Activated naive CD4-positive, alpha-beta T cell treated with anti-CD3 and anti-CD28 coated beads for 36 hours (primary cell): Measurements from ENCODE around the gene ULK4. TPM values are rescaled to one million over a fixed set of nuclear protein-coding genes. Genes with fewer than 3 reads are reported as not detected.
"Not testable (repeated sequence)": the region's sequence is repeated elsewhere in the genome, so short reads cannot be mapped to it uniquely, and the experiment has no call there.

Experiments
- CTCF ChIA-PET: fragments of 350-600 bp; sonication (Branson Sonifier 250); formaldehyde crosslinking; loops from one replicate; lab custom pipeline; 2021; ENCODE audit warnings: antibody characterized with exemption; lab: Charles Lee
- DNase-seq: peaks from one replicate; pipeline ENCODE4 v3.0.0-alpha.2; 2020
- H3K27ac Mint-ChIP-seq: one replicate; pipeline ENCODE4 v1.8.0; 2021; ENCODE audit warnings: mild to moderate bottlenecking, mixed read lengths
- H3K27me3 Mint-ChIP-seq: one replicate; pipeline ENCODE4 v1.8.0; 2021; ENCODE audit warnings: low read depth, mixed read lengths
- H3K36me3 Mint-ChIP-seq: one replicate; pipeline ENCODE4 v1.8.0; 2021; ENCODE audit warnings: low read depth, mixed read lengths
- H3K4me1 Mint-ChIP-seq: one replicate; pipeline ENCODE4 v1.8.0; 2021; ENCODE audit warnings: low read depth, mixed read lengths
- H3K4me3 Mint-ChIP-seq: one replicate; pipeline ENCODE4 v1.8.0; 2021; ENCODE audit warnings: mild to moderate bottlenecking, moderate library complexity, mixed read lengths
- H3K9me3 Mint-ChIP-seq: one replicate; pipeline ENCODE4 v1.8.0; 2021; ENCODE audit warnings: mixed read lengths
- intact Hi-C: fragments of 100-400 bp; cut with micrococcal nuclease; formaldehyde crosslinking; loops from one replicate; pipeline ENCODE4 v1.15.1; 2023
- total RNA-seq, 2 experiments: library from RNA; stranded (reverse); gene quantifications; one replicate each; pipeline ENCODE4 v1.2.3, GENCODE V29; 2021

Gene ULK4
- total RNA-seq, 2 experiments from 2014 or later = 8.5 to 9.1 TPM

DNA sequence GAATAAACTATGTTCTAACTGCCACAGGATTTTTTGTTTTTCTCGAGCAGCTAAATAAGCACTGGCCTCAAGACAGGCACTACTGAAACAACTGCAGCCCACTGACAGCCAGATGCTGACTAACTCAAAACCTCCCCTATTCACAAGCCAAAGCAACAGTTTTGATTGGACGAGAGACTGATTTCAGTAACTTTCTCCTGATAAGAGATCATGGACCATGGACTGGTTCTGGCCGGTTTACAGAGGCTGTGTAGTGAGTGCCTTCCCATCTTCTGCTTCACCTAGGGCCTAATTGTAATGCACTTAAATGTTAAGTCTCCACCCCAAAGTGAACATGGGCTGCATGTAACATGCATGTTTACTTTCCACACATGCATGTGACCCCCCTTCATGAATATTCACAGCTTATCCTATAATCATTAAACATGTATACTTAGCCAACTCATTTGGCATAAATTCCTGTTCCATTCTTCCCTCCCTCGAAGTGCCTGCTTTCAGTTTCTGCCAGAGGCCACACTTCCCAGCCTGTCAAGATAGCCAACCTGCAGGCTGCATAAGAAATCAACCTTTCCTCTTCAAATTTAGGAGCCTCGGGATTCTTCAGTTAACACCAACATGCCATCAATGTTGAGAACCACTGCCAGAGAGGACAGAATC lies 108.2 kb downstream of the ULK4 start:
- peaks cover 3% of the 10 kb centered on the region for H3K4me1 Mint-ChIP-seq
- intact Hi-C loops = no loop called here
- no peak overlapping the region for H3K4me3 Mint-ChIP-seq
- H3K27ac Mint-ChIP-seq = no peak overlapping the region
- peaks cover 7% of the 10 kb centered on the region for H3K36me3 Mint-ChIP-seq
- CTCF ChIA-PET = interaction anchor here (0.6 kb wide), 1 partner anchor 11 kb away, joined by 3 read pairs; no protein-coding TSS in a partner anchor
- no peaks in the 10 kb centered on the region for H3K27me3 Mint-ChIP-seq
- peaks cover 2% of the 10 kb centered on the region for H3K9me3 Mint-ChIP-seq
- no peak for DNase-seq

DNA sequence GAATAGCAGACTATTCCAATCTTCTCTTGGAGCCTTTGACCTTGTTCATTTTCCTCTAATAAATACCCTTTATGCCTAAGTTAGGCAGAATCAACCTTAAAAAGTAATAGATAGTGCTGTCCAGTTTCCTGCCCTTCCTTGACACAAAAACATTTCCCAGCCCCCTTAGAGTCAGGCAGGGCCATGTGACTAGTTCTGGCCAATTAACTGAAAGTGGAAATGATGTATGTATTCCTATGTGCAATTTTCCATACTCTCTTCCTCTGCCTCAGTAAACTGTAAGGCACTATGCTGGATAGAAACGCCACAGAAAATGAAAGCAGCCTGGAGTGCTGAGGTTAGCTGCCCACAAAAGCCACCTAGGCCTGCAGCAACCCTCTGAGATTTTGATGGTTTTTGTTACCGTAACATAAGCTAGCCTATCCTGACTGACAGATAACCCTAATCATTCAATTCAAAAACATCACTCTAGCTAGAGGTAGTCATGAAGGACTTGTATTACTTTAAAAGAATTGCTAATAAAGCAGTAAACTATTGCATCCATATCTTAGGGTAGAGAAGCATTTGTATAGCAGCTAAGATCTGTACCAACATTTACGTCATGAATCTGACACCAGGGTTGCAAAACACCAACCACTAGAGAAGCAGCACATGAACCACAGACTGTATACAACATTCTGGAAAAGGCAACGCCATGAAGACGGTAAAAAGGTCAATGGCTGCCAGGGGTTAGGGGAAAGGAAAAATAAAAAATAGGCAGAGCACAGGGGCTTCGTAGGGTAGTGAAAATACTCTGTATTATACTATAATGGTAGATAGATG lies 112.9 kb downstream of the ULK4 start:
- CTCF ChIA-PET = no interaction called here
- H3K27me3 Mint-ChIP-seq = no peaks in the 10 kb centered on the region
- peaks cover 9% of the 10 kb centered on the region for H3K36me3 Mint-ChIP-seq
- peaks cover 3% of the 10 kb centered on the region for H3K4me1 Mint-ChIP-seq
- no peak overlapping the region for H3K4me3 Mint-ChIP-seq
- H3K27ac Mint-ChIP-seq = no peak overlapping the region
- intact Hi-C loops = no loop called here
- peaks cover 2% of the 10 kb centered on the region for H3K9me3 Mint-ChIP-seq
- DNase-seq = no peak

DNA sequence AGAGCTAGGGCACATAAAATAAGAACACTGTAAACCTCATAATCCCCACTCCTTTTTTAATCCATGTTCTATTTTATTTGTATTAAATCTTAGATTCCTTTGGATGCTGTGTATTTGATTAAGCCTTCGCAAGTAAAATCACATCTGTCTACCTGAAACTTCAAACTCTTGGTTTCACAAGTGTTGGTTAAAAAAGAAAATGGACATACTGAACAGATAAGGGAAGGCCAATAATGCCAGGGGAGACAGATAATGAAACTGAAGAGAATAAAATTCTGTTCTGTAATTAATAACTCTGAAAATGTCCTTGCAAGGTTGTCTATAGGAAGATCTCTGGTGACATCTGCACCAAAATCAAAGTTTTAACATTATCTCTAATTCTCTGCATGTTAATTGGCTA lies 114.2 kb downstream of the ULK4 start:
- intact Hi-C loops = no loop called here
- Mint-ChIP-seq H3K4me3 (no peak overlapping the region), H3K4me1 (peaks cover 3% of the 10 kb centered on the region), H3K27me3 (no peaks in the 10 kb centered on the region), H3K9me3 (peaks cover 6% of the 10 kb centered on the region), H3K36me3 (peaks cover 20% of the 10 kb centered on the region), H3K27ac (no peak overlapping the region)
- CTCF ChIA-PET = no interaction called here
- DNase-seq = no peak

DNA sequence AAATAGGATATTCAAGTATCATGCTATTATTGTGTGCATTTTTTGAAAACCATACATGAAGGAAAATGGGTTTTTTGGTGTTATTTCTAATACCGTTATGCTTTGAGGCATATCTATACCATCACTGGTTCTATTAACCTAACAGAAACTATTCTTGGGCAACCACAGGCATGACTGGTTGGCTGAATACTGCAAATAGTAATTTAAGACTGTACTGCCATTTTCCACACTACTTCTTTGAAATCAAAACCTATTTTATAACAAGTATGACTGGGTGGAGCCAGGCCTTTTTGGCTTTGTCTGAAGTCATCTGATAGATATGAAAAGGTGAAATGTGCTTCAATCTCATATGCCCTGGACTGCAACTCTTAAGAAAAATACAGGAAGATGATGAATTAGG lies 115.1 kb downstream of the ULK4 start:
- DNase-seq = no peak
- intact Hi-C loops = no loop called here
- Mint-ChIP-seq H3K9me3 (peaks cover 12% of the 10 kb centered on the region), H3K27me3 (no peaks in the 10 kb centered on the region), H3K4me1 (peaks cover 3% of the 10 kb centered on the region), H3K36me3 (peaks cover 22% of the 10 kb centered on the region), H3K4me3 (no peak overlapping the region), H3K27ac (no peak overlapping the region)
- CTCF ChIA-PET = no interaction called here

DNA sequence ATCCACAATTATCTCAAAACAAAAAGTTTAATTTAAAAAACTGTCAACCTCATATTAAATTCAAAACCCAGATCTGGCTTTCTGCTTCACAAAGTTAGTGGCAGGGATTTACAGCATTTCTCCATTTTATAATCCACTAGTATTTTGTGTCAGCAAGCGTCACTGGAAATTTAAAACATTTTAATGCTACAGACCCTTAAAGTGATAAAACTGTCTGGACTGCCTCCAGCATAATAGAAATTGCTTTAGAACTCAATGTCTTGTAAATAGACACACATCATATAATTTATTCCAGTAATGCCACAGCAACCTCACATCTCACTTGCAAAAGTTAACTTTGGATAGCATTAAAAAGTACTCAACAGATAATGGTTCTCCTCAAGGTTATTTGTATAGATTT lies 116.1 kb downstream of the ULK4 start:
- no peak overlapping the region for H3K27ac Mint-ChIP-seq
- intact Hi-C loops = no loop called here
- peaks cover 13% of the 10 kb centered on the region for H3K9me3 Mint-ChIP-seq
- no peaks in the 10 kb centered on the region for H3K27me3 Mint-ChIP-seq
- CTCF ChIA-PET = no interaction called here
- peaks cover 3% of the 10 kb centered on the region for H3K4me1 Mint-ChIP-seq
- no peak for DNase-seq
- H3K4me3 Mint-ChIP-seq = no peak overlapping the region
- H3K36me3 Mint-ChIP-seq = peaks cover 25% of the 10 kb centered on the region

DNA sequence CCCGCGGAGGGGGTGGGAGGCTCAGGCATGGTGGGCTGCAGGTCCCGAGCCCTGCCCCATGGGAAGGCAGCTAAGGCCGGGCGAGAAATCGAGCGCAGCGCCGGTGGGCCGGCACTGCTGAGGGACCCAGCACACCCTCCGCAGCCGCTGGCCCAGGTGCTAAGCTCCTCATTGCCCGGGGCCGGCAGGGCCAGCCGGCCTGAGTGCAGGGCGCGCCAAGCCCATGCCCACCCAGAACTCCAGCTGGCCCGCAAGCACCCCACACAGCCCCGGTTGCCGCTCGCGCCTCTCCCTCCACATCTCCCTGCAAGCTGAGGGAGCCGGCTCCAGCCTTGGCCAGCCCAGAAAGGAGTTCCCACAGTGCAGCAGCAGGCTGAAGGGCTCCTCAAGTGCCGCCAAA lies 117.6 kb downstream of the ULK4 start:
- DNase-seq, intact Hi-C loops, H3K27ac Mint-ChIP-seq, H3K4me1 Mint-ChIP-seq, H3K27me3 Mint-ChIP-seq, H3K4me3 Mint-ChIP-seq, CTCF ChIA-PET: not testable (repeated sequence)
- peaks cover 29% of the 10 kb centered on the region for H3K36me3 Mint-ChIP-seq
- peaks cover 13% of the 10 kb centered on the region for H3K9me3 Mint-ChIP-seq

DNA sequence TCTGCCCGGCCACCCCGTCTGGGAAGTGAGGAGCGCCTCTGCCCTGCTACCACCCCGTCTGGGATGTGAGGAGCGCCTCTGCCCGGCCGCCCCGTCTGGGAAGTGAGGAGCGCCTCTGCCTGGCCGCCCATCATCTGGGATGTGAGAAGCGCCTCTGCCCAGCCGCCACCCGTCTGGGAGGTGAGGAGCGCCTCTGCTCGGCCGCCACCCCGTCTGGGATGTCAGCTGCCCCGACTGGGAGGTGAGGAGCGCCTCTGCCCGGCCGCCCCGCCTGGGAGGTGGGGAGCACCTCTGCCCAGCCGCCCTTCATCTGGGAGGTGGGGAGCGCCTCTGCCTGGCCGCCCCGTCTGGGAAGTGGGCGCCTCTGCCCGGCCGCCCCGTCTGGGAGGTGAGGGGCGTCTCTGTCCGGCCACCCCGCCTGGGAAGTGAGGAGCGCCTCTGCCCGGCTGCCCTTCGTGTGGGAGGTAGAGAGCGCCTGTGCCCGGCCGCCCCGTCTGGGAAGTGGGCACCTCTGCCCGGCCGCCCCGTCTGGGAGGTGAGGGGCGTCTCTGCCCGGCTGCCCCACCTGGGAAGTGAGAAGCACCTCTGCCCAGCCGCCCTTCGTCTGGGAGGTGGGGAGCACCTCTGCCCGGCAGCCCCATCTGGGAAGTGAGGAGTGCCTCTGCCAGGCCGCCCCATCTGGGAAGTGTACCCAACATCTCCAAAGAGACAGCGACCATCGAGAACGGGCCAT lies 120.8 kb downstream of the ULK4 start:
- H3K36me3 Mint-ChIP-seq = peaks cover 30% of the 10 kb centered on the region
- peaks cover 13% of the 10 kb centered on the region for H3K9me3 Mint-ChIP-seq
- peaks cover 15% of the 10 kb centered on the region for H3K4me1 Mint-ChIP-seq
- H3K27ac Mint-ChIP-seq, H3K4me3 Mint-ChIP-seq, CTCF ChIA-PET, H3K27me3 Mint-ChIP-seq, intact Hi-C loops, DNase-seq: not testable (repeated sequence)

DNA sequence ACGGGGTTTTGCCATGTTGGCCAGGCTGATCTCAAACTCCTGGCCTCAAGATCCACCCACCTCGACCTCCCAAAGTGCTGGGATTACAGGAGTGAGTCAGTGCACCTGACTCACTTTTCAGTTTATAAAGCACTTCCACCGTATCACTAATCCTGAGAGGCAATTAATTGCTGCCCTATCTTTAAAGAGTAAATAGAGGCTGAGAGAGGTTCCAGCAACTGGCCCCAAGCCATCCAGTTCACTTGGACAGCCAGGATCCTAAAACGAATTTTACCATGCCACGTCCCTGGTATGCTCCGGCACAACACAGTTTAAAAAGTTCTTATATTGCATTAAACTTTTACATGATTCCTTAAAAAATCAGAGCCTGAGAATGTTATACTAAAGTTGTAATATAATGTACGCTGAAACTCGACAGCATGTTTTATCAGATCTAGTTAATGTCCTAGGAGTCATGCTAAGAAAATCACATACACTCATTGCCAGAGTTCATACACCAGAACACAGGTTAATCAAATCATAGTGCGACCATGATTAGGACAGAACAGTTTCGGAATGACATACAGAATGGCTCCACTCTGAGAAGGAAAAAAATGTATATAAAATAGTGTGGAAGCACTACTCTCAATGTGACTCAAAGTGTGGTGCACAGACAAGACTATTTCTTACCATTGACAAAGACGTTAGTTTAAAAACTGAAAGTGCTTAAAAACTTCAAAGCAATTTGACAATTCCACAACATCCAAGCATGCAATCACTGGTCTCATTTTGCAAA lies 125.4 kb downstream of the ULK4 start:
- peaks cover 32% of the 10 kb centered on the region for H3K36me3 Mint-ChIP-seq
- no peak overlapping the region for H3K4me3 Mint-ChIP-seq
- H3K27ac Mint-ChIP-seq = no peak overlapping the region
- H3K27me3 Mint-ChIP-seq = no peaks in the 10 kb centered on the region
- CTCF ChIA-PET = no interaction called here
- peaks cover 16% of the 10 kb centered on the region for H3K4me1 Mint-ChIP-seq
- peaks cover 6% of the 10 kb centered on the region for H3K9me3 Mint-ChIP-seq
- peak; percentile 9 for DNase-seq
- intact Hi-C loops = loop anchor here (1.0 kb wide), 4 partner anchors 177 to 1499 kb away; no protein-coding TSS in a partner anchor

DNA sequence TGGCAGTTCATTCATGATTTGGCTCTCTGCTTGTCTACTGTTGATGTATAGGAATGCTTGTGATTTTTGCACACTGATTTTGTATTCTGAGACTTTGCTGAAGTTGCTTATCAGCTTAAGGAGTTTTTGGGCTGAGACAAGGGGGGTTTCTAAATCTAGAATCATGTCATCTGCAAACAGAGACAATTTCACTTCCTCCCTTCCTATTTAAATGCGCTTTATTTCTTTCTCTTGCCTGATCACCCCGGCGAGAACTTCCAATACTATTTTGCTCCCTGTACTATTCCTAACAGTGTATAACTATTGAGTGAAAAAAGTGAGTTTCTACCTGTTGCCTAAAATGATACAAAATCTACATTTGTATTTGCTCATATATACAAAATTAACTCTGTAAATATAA lies 128.3 kb downstream of the ULK4 start:
- intact Hi-C loops = no loop called here
- Mint-ChIP-seq H3K4me3 (no peak overlapping the region), H3K9me3 (peaks cover 7% of the 10 kb centered on the region), H3K4me1 (peaks cover 16% of the 10 kb centered on the region), H3K27ac (no peak overlapping the region), H3K36me3 (peaks cover 33% of the 10 kb centered on the region), H3K27me3 (no peaks in the 10 kb centered on the region)
- CTCF ChIA-PET = no interaction called here
- DNase-seq = no peak

DNA sequence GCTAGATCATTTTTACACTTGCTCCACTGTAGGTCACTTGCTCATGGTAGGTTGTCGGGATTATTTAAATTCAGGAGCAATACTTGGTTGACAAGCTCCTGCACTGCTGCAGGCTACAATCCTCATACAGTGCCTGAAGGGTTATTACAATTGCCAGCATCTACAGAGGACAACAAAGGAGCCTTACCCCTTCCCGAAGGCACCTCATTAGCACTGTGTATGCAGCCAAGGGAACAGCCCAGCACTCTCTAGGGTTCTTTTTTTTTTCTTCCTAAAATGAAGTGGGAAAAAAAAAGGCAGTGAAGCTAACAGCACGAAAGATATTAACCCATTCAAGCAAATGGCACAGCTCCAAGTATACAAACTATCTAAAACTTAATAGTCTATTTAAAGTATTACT lies 142.7 kb downstream of the ULK4 start:
- Mint-ChIP-seq H3K36me3 (peaks cover 14% of the 10 kb centered on the region), H3K9me3 (no peaks in the 10 kb centered on the region), H3K27me3 (no peaks in the 10 kb centered on the region), H3K4me1 (no peaks in the 10 kb centered on the region), H3K27ac (no peak overlapping the region), H3K4me3 (no peak overlapping the region)
- DNase-seq = no peak
- intact Hi-C loops = no loop called here
- CTCF ChIA-PET = interaction anchor here (0.6 kb wide), 1 partner anchor 16 kb away, joined by 4 read pairs; no protein-coding TSS in a partner anchor

DNA sequence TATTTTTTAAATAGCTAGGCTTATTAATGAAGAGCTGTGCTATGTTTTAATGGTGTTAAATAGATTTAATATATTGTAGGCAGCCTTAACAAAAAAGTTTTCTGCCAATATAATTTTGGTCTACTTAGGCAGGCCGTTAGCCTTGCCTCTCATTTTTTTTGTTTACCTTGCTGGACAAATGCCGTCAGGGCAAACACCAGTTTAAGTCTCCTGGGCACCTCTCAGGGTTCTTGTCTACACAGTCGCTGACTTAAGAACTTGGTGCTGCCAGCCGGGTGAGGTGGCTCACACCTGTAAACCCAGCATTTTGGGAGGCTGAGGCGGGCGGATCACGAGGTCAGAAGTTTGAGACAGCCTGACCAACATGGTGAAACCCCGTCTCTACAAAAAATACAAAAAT lies 153.3 kb downstream of the ULK4 start:
- Mint-ChIP-seq H3K27me3 (no peaks in the 10 kb centered on the region), H3K36me3 (peaks cover 10% of the 10 kb centered on the region), H3K4me3 (no peak overlapping the region), H3K9me3 (peaks cover 3% of the 10 kb centered on the region), H3K27ac (no peak overlapping the region), H3K4me1 (no peaks in the 10 kb centered on the region)
- CTCF ChIA-PET = no interaction called here
- intact Hi-C loops = no loop called here
- DNase-seq = no peak

DNA sequence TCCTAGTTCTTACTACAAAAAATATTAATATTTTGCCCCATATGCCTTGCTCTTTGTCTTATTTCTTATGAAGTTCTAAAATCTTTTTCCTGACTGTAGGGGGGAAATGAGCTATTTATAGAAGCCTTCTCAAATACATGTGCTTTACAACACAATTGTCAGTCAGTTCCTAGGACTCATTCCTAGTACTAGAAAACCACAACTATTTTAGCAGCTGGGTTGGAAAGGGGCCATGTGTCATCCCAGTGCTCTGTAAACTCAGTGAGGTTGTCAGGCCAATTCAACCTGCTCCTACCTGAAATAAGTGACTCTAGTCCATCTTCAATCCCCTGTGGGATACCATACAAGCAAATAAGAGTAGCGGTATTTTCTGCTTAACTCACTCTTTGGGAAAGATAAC lies 153.8 kb downstream of the ULK4 start:
- DNase-seq = no peak
- CTCF ChIA-PET = no interaction called here
- Mint-ChIP-seq H3K27me3 (no peaks in the 10 kb centered on the region), H3K36me3 (peaks cover 11% of the 10 kb centered on the region), H3K4me3 (no peak overlapping the region), H3K4me1 (no peaks in the 10 kb centered on the region), H3K27ac (no peak overlapping the region), H3K9me3 (peaks cover 4% of the 10 kb centered on the region)
- intact Hi-C loops = no loop called here
